Duodenal mucosa (tissue), 2 donors: ENCODE results near the gene MPST.
"Not testable (repeated sequence)": the region's sequence is repeated elsewhere in the genome, so short reads cannot be mapped to it uniquely, and the experiment has no call there.

ENCODE experiments used
- H3K27ac ChIP-seq: one replicate; pipeline ENCODE4 v1.7.0; 2013; ENCODE audit warnings: low read depth, low read length
- H3K27me3 ChIP-seq, 2 donors: one replicate each; pipeline ENCODE4 v1.7.0; 2013; ENCODE audit warnings: low read length in 2 of 2, control low read depth in 1 of 2; ENCODE audit not compliant: insufficient read depth in 2 of 2, control insufficient read depth in 1 of 2
- H3K36me3 ChIP-seq, 2 donors: one replicate each; pipeline ENCODE4 v1.7.0; 2013; ENCODE audit warnings: low read length in 2 of 2, control low read depth in 1 of 2; ENCODE audit not compliant: insufficient read depth in 2 of 2, control insufficient read depth in 1 of 2
- H3K4me1 ChIP-seq, 2 donors: one replicate each; pipeline ENCODE4 v1.7.0; 2013; ENCODE audit warnings: low read length in 2 of 2, control low read depth in 1 of 2; ENCODE audit not compliant: insufficient read depth in 2 of 2, control insufficient read depth in 1 of 2
- H3K4me3 ChIP-seq, 2 donors: one replicate each; pipeline ENCODE4 v1.7.0; 2013; ENCODE audit warnings: low read length in 2 of 2, low read depth in 1 of 2
- H3K9ac ChIP-seq, 2 donors: one replicate each; pipeline ENCODE4 v1.7.0; 2013; ENCODE audit warnings: low read length in 2 of 2, low read depth in 1 of 2
- H3K9me3 ChIP-seq, 2 donors: one replicate each; pipeline ENCODE4 v1.7.0; 2013; ENCODE audit warnings: low read length in 2 of 2, control low read depth in 1 of 2; ENCODE audit not compliant: control insufficient read depth in 1 of 2

Gene MPST

GRCh38 chr22:37065180-37065579, 45.6 kb downstream of the MPST start:
- Histone ChIP-seq H3K4me3 (no peak overlapping the region), H3K9me3 (no peaks in the 10 kb centered on the region), H3K4me1 (peaks cover 8 to 14% of the 10 kb centered on the region in 2 donors), H3K27ac (no peak overlapping the region), H3K9ac (no peak overlapping the region), H3K36me3 (no peaks in the 10 kb centered on the region), H3K27me3 (peaks cover 13% of the 10 kb centered on the region in 2 donors)

GRCh38 chr22:37065961-37066360, 46.4 kb downstream of the MPST start:
- no peak overlapping the region for H3K9ac ChIP-seq
- no peak overlapping the region for H3K4me3 ChIP-seq
- H3K27me3 ChIP-seq = peaks cover 13 to 14% of the 10 kb centered on the region in 2 donors

GRCh38 chr22:37067428-37067827, 47.9 kb downstream of the MPST start:
- Histone ChIP-seq H3K9me3 (no peaks in the 10 kb centered on the region), H3K27ac (no peak overlapping the region), H3K27me3 (peaks cover 13 to 14% of the 10 kb centered on the region in 2 donors), H3K9ac (no peak overlapping the region), H3K4me1 (peaks cover 8 to 11% of the 10 kb centered on the region in 2 donors), H3K4me3 (no peak overlapping the region), H3K36me3 (no peaks in the 10 kb centered on the region)

More at GRCh38 chr22:37065961-37066360, 46.4 kb downstream of the MPST start:
- Histone ChIP-seq H3K36me3 (no peaks in the 10 kb centered on the region), H3K27ac (no peak overlapping the region), H3K9me3 (no peaks in the 10 kb centered on the region), H3K4me1 (peaks cover 8 to 14% of the 10 kb centered on the region in 2 donors)

GRCh38 chr22:37068859-37069258, 49.3 kb downstream of the MPST start:
- Histone ChIP-seq H3K27ac (no peak overlapping the region), H3K4me3 (no peak overlapping the region), H3K9me3 (no peaks in the 10 kb centered on the region), H3K4me1 (peaks cover 0 to 3% of the 10 kb centered on the region in 2 donors), H3K36me3 (no peaks in the 10 kb centered on the region), H3K27me3 (peaks cover 13 to 14% of the 10 kb centered on the region in 2 donors), H3K9ac (no peak overlapping the region)

GRCh38 chr22:37069319-37069718, 49.8 kb downstream of the MPST start:
- H3K4me1 ChIP-seq = peaks cover 0 to 3% of the 10 kb centered on the region in 2 donors
- no peak overlapping the region for H3K27ac ChIP-seq
- H3K9me3 ChIP-seq = no peaks in the 10 kb centered on the region
- no peak overlapping the region for H3K4me3 ChIP-seq
- H3K36me3 ChIP-seq = no peaks in the 10 kb centered on the region
- H3K27me3 ChIP-seq = peaks cover 13 to 15% of the 10 kb centered on the region in 2 donors
- no peak overlapping the region for H3K9ac ChIP-seq

- H3K9ac ChIP-seq = no peak overlapping the region
- H3K4me3 ChIP-seq = no peak overlapping the region
- H3K9me3 ChIP-seq = no peaks in the 10 kb centered on the region
- H3K27ac ChIP-seq = no peak overlapping the region
- H3K27me3 ChIP-seq = peaks cover 13 to 19% of the 10 kb centered on the region in 2 donors
- H3K4me1 ChIP-seq = peaks cover 0 to 3% of the 10 kb centered on the region in 2 donors
- H3K36me3 ChIP-seq = no peaks in the 10 kb centered on the region
These were observed 50.2 kb downstream of the MPST start for GRCh38 chr22:37069719-37070118.

GRCh38 chr22:37070334-37070733, 50.8 kb downstream of the MPST start:
- Histone ChIP-seq H3K9ac (no peak overlapping the region), H3K4me3 (no peak overlapping the region), H3K36me3 (no peaks in the 10 kb centered on the region), H3K27me3 (peaks cover 13 to 25% of the 10 kb centered on the region in 2 donors), H3K9me3 (no peaks in the 10 kb centered on the region), H3K27ac (no peak overlapping the region), H3K4me1 (peaks cover 0 to 3% of the 10 kb centered on the region in 2 donors)

GRCh38 chr22:37070744-37071143, 51.2 kb downstream of the MPST start:
- H3K9ac ChIP-seq = no peak overlapping the region
- no peak overlapping the region for H3K4me3 ChIP-seq
- H3K27ac ChIP-seq = no peak overlapping the region
- peaks cover 0 to 3% of the 10 kb centered on the region in 2 donors for H3K4me1 ChIP-seq
- no peaks in the 10 kb centered on the region for H3K36me3 ChIP-seq
- H3K9me3 ChIP-seq = no peaks in the 10 kb centered on the region
- H3K27me3 ChIP-seq = peaks cover 13 to 25% of the 10 kb centered on the region in 2 donors

- H3K4me3 ChIP-seq = not testable (repeated sequence)
These were observed 52.5 kb downstream of the MPST start for GRCh38 chr22:37071850-37072592.

GRCh38 chr22:37072673-37073072, 53.1 kb downstream of the MPST start:
- H3K36me3 ChIP-seq = no peaks in the 10 kb centered on the region
- no peaks in the 10 kb centered on the region for H3K9me3 ChIP-seq
- no peak overlapping the region for H3K27ac ChIP-seq
- no peak overlapping the region for H3K4me3 ChIP-seq
- peaks cover 13 to 30% of the 10 kb centered on the region in 2 donors for H3K27me3 ChIP-seq
- H3K9ac ChIP-seq = no peak overlapping the region
- peaks cover 0 to 3% of the 10 kb centered on the region in 2 donors for H3K4me1 ChIP-seq

More at GRCh38 chr22:37071850-37072592, 52.5 kb downstream of the MPST start:
- not testable (repeated sequence) for H3K27ac ChIP-seq, H3K36me3 ChIP-seq, H3K9ac ChIP-seq, H3K4me1 ChIP-seq, H3K9me3 ChIP-seq
- H3K27me3 ChIP-seq = peaks cover 13 to 27% of the 10 kb centered on the region in 2 donors
